Activated naive CD4-positive, alpha-beta T cell treated with anti-CD3 and anti-CD28 coated beads, Interleukin-2, amount 50 U/mL, for 72 hours (primary cell): Measurements from ENCODE around the gene ADAMTS4. TPM values are rescaled to one million over a fixed set of nuclear protein-coding genes. Genes with fewer than 3 reads are reported as not detected.

ENCODE experiments used
- ATAC-seq, 2 donors: fragments of 150-1000 bp; cut with Tn5 transposase; 2 replicates each; pipeline ENCODE4 v1.10.0; 2021; ENCODE audit warnings: mild to moderate bottlenecking in 2 of 2, moderate library complexity in 2 of 2
- DNase-seq, 2 donors: peaks; one replicate each; pipeline ENCODE4 v3.0.0; 2021 to 2022; ENCODE audit warnings: low spot score in 2 of 2
- H3K27ac Mint-ChIP-seq, 2 donors: one replicate each; pipeline ENCODE4 v1.8.0; 2022; ENCODE audit warnings: mild to moderate bottlenecking in 2 of 2, mixed read lengths in 2 of 2
- H3K36me3 Mint-ChIP-seq, 2 donors: one replicate each; pipeline ENCODE4 v1.8.0; 2022; ENCODE audit warnings: mixed read lengths in 2 of 2
- H3K9me3 Mint-ChIP-seq, 2 donors: one replicate each; pipeline ENCODE4 v1.8.0; 2022; ENCODE audit warnings: mixed read lengths in 2 of 2
- total RNA-seq, 2 donors: library from RNA; stranded (reverse); gene quantifications; one replicate each; pipeline ENCODE4 v1.2.3, GENCODE V29; 2022

Gene ADAMTS4
- total RNA-seq, 2 donors from 2014 or later, result 2.7 to 4.2 TPM

DNA sequence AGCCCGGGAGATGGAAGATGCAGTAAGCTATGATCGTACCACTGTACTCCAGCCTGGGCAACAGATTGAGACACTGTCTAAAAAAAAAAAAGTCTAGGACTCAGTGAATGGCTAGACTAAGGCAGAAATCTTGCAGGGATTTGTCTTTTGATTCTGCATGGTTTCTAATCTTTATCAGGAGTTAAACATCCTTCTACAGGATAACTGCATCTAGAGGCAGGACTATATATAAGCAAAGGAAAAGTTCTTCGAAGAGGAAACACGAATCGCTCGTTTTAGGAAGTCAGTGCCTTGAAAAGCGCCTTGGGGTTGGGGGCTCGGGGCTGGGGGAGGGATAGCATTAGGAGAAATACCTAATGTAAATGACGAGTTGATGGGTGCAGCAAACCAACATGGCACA is 45.7 kb downstream of the ADAMTS4 start:
- DNase-seq (peak in 1 of 2 donors; percentile 21), ATAC-seq (no peak)
- H3K27ac Mint-ChIP-seq, result peak overlapping the region; percentile 99 to 100
- H3K36me3 Mint-ChIP-seq, result peaks cover 15 to 31% of the 10 kb centered on the region in 2 donors
- H3K9me3 Mint-ChIP-seq, result no peaks in the 10 kb centered on the region

DNA sequence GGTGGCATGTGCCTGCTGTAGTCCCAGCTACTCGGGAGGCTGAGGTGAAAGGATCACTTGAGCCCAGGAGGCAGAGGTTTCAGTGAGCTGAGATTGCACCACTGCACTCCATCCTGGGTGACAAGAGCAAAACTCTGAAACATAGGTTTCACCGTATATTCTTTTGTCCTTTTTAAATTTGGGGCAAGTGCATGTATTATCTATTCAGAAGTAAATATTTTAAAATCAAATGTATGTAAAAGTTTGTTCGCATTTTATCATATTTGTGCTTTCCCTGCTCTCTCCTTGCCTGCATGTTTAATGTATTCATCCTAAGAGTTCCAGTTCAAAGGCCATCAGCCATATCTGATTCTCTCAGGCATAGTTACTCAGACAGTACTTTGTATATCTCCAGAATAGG is 53.0 kb downstream of the ADAMTS4 start:
- no peak for DNase-seq
- ATAC-seq, result no peak
- Mint-ChIP-seq H3K9me3 (no peaks in the 10 kb centered on the region), H3K36me3 (no peaks in the 10 kb centered on the region), H3K27ac (no peak overlapping the region)

DNA sequence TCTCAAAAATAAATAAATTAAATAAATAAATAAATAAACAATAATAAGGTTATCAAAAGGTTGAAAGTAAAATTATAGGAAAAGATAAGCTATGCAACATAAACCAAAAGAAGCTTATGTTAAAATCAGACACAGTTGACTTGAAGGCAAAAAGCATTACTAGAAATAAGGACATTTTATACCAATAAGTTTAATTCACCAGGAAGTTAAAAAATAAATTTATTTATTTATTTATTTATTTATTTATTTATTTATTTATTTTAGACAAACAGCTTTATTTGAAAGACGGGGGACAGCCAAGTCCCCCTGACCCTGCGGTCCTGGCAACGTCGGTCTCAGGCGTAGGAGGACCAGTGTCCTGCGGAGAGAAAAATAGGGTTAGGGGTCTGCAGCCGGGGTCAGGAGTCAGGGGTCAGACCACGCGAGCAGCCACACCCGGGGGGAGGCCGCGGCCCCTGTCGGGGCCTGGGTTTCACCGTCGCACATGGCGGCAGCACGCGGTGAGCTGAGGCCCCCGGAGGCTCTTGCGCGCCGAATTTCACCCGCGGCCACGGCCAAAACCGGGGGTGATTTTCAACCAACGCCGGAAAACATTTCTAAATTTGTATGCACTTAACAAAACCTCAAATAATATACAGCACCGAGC is 58.0 kb downstream of the ADAMTS4 start:
- DNase-seq (no peak), ATAC-seq (no peak)
- H3K27ac Mint-ChIP-seq, result no peak overlapping the region
- no peaks in the 10 kb centered on the region for H3K9me3 Mint-ChIP-seq
- no peaks in the 10 kb centered on the region for H3K36me3 Mint-ChIP-seq

DNA sequence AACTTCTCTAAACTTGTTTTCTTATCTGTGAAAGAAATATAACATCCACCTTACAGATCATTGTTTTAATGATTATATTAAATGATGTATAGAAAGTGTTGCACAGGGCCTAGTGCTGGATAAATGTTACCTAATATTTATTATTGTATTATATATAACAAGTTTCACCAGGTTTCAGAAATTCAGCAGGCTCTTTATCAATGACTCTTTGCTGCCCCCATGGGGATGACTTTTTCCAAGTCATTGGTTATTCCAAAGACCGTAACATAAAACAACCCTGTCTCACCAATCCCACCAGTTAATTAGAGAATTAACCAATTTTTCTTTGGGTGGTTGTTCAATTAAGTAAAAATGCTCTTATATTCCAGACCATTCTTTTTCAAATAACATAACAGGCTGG is 59.1 kb downstream of the ADAMTS4 start:
- DNase-seq (peak; percentile 11 to 55), ATAC-seq (no peak)
- H3K9me3 Mint-ChIP-seq, result no peaks in the 10 kb centered on the region
- no peaks in the 10 kb centered on the region for H3K36me3 Mint-ChIP-seq
- no peak overlapping the region for H3K27ac Mint-ChIP-seq

DNA sequence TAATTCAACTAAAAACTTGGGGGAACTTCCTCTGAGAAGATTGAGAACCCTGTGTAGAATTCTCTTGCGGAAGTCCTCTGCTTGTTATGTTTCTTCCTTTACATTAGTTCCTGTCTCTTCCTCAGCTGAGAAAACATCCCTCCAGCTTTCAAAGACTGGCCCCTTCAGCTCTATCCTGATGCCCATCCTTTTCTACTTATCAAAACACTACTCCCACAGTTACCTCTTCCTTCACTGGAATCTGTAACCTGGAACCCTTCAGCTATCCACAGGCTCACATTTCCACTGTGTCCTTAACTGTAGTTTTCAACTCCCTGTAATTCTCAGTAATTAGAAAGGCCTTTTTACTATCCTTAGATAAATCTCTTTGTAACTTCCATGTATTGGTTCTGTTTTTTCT is 60.4 kb downstream of the ADAMTS4 start:
- no peak for ATAC-seq
- Mint-ChIP-seq H3K27ac (peak overlapping the region; percentile 17 to 31), H3K9me3 (no peaks in the 10 kb centered on the region), H3K36me3 (no peaks in the 10 kb centered on the region)
- DNase-seq, result no peak

DNA sequence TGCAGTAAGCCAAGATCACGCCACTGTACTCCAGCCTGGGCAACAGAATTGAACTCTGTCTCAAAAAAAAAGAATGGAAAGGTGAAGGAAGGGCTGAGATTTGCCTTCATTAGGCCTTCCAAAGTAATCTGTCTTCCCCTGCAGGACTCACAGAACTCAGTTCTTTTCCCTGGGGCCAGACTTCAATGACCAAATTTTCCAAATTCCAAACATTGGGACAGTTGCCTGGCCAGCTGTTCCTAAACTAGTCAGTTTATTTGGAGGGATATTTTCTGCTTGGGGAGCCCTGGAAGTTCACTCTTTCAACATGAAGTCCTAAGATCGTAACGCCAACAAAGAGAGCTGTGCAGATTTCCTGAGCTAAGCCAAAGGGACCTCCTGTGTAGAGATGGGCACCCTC is 61.0 kb downstream of the ADAMTS4 start:
- Mint-ChIP-seq H3K27ac (no peak overlapping the region), H3K36me3 (no peaks in the 10 kb centered on the region), H3K9me3 (no peaks in the 10 kb centered on the region)
- no peak for ATAC-seq
- no peak for DNase-seq

Other genes with a start within 250 kb of the ADAMTS4 start
- gene ITLN2, start 244.2 kb downstream of the ADAMTS4 start, total RNA-seq, result not detected
- 10 to 100 TPM; 26.0 to 63.6 TPM for gene F11R, start 177.9 kb downstream of the ADAMTS4 start, total RNA-seq
- gene TSTD1, start 160.1 kb downstream of the ADAMTS4 start, total RNA-seq, result 10 to 100 TPM; 59.3 to 66.8 TPM
- 10 to 100 TPM; 50.8 to 90.6 TPM for gene USF1, start 153.1 kb downstream of the ADAMTS4 start, total RNA-seq
- 100 to 1,000 TPM; 116 to 180 TPM for gene ARHGAP30, start 129.2 kb downstream of the ADAMTS4 start, total RNA-seq
- under 1 TPM in 1 of 2 donors, not detected in 1; 0.16 TPM for gene NECTIN4, start 109.5 kb downstream of the ADAMTS4 start, total RNA-seq
- 1 to 10 TPM in 1 of 2 donors, not detected in 1; 2.2 TPM for gene KLHDC9, start 100.7 kb downstream of the ADAMTS4 start, total RNA-seq
- 100 to 1,000 TPM in 1 of 2 donors, 10 to 100 TPM in 1; 95.3 to 156 TPM for gene PFDN2, start 81.0 kb downstream of the ADAMTS4 start, total RNA-seq
- gene NIT1, start 80.9 kb downstream of the ADAMTS4 start, total RNA-seq, result 10 to 100 TPM; 59.0 to 82.9 TPM
- 10 to 100 TPM; 40.1 to 41.8 TPM for gene DEDD, start 66.4 kb downstream of the ADAMTS4 start, total RNA-seq
- 100 to 1,000 TPM in 1 of 2 donors, 10 to 100 TPM in 1; 95.8 to 239 TPM for gene UFC1, start 45.1 kb downstream of the ADAMTS4 start, total RNA-seq
- 10 to 100 TPM; 30.3 to 60.3 TPM for gene USP21, start 39.6 kb downstream of the ADAMTS4 start, total RNA-seq
- gene PPOX, start 32.6 kb downstream of the ADAMTS4 start, total RNA-seq, result 10 to 100 TPM; 28.2 to 41.0 TPM
- 10 to 100 TPM; 39.0 to 92.4 TPM for gene B4GALT3, start 21.5 kb downstream of the ADAMTS4 start, total RNA-seq
- gene NDUFS2, start 3.3 kb upstream of the ADAMTS4 start, total RNA-seq, result 100 to 1,000 TPM; 115 to 126 TPM
- 1 to 10 TPM in 1 of 2 donors, under 1 TPM in 1; 0.49 to 7.4 TPM for gene FCER1G, start 16.2 kb upstream of the ADAMTS4 start, total RNA-seq
- not detected for gene APOA2, start 24.6 kb upstream of the ADAMTS4 start, total RNA-seq
- 10 to 100 TPM; 13.3 to 17.7 TPM for gene TOMM40L, start 27.0 kb upstream of the ADAMTS4 start, total RNA-seq
- gene NR1I3, start 39.1 kb upstream of the ADAMTS4 start, total RNA-seq, result not detected
- under 1 TPM in 1 of 2 donors, not detected in 1; 0.97 TPM for gene PCP4L1, start 59.7 kb upstream of the ADAMTS4 start, total RNA-seq
- gene MPZ, start 110.9 kb upstream of the ADAMTS4 start, total RNA-seq, result 1 to 10 TPM; 6.4 to 7.1 TPM
- 100 to 1,000 TPM; 179 to 207 TPM for gene SDHC, start 115.3 kb upstream of the ADAMTS4 start, total RNA-seq
- not detected for gene CFAP126, start 168.8 kb upstream of the ADAMTS4 start, total RNA-seq